Lung microvascular endothelial cell (primary cell): ENCODE results near the gene UGT1A6. TPM values are rescaled to one million over a fixed set of nuclear protein-coding genes. Genes with fewer than 3 reads are reported as not detected.

ENCODE experiments used
- DNase-seq, 2 donors: peaks; one replicate each; pipeline versions ENCODE4 v3.0.0 to v3.0.0-alpha.2; 2010; ENCODE audit warnings: low read depth in 2 of 2
- total RNA-seq: library from RNA; depleted of rRNA; stranded (reverse); fragments of >200 nt; gene quantifications from 2 replicates; pipeline ENCODE4 v1.2.1, GENCODE V29; 2014

The UGT1A6 gene
- total RNA-seq, 1 donor from 2014 or later = not detected

- DNase-seq = no peak
These were observed 72.1 kb downstream of the UGT1A6 start for GRCh38 chr2:233764761-233765160.

DNA sequence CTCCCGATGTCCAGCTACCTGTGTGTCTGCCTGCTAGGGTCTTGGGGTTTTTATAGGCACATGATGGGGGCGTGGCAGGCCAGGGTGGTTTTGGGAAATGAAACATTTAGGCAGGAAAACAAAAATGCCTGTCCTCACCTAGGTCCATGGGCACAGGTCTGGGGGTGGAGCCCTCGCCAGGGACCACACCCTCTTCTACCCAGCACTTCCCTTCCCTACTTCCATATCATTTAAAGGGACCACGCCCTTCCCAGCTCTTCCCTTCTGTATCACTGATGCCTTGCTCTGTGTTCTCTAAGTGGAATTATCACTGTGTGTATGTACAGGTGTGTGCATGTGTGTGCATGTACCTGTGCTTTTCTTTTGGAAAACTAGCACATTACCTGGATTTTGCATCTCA, 73.7 kb downstream of the UGT1A6 start:
- DNase-seq = no peak

DNA sequence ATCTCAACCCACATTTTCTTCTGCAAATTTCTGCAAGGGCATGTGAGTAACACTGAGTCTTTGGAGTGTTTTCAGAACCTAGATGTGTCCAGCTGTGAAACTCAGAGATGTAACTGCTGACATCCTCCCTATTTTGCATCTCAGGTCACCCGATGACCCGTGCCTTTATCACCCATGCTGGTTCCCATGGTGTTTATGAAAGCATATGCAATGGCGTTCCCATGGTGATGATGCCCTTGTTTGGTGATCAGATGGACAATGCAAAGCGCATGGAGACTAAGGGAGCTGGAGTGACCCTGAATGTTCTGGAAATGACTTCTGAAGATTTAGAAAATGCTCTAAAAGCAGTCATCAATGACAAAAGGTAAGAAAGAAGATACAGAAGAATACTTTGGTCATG, 75.4 kb downstream of the UGT1A6 start:
- no peak for DNase-seq

- no peak for DNase-seq
These were observed 76.6 kb downstream of the UGT1A6 start for GRCh38 chr2:233769260-233769659.

DNA sequence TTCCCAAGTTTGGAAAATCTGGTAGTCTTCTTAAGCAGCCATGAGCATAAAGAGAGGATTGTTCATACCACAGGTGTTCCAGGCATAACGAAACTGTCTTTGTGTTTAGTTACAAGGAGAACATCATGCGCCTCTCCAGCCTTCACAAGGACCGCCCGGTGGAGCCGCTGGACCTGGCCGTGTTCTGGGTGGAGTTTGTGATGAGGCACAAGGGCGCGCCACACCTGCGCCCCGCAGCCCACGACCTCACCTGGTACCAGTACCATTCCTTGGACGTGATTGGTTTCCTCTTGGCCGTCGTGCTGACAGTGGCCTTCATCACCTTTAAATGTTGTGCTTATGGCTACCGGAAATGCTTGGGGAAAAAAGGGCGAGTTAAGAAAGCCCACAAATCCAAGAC, 79.5 kb downstream of the UGT1A6 start:
- no peak for DNase-seq

DNA sequence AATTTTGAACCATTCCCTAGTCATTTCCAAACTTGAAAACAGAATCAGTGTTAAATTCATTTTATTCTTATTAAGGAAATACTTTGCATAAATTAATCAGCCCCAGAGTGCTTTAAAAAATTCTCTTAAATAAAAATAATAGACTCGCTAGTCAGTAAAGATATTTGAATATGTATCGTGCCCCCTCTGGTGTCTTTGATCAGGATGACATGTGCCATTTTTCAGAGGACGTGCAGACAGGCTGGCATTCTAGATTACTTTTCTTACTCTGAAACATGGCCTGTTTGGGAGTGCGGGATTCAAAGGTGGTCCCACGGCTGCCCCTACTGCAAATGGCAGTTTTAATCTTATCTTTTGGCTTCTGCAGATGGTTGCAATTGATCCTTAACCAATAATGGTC, 79.9 kb downstream of the UGT1A6 start:
- no peak for DNase-seq

DNA sequence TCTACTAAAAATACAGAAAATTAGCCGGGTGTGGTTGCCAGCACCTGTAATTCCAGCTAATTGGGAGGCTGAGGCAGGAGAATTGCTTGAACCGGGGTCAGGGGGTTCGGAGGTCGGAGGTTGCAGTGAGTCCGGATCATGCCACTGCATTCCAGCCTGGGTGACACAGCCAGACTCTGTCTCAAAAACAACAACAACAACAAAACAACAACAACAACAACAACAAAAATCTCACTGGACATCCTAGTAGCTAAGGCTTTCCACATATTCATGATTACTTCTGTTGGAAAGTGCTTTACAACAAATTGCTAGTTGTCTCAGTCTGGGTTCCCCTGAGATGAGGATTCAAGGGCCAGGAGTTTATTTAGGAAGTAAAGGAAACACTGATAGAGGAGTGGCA, 81.2 kb downstream of the UGT1A6 start:
- no peak for DNase-seq

DNA sequence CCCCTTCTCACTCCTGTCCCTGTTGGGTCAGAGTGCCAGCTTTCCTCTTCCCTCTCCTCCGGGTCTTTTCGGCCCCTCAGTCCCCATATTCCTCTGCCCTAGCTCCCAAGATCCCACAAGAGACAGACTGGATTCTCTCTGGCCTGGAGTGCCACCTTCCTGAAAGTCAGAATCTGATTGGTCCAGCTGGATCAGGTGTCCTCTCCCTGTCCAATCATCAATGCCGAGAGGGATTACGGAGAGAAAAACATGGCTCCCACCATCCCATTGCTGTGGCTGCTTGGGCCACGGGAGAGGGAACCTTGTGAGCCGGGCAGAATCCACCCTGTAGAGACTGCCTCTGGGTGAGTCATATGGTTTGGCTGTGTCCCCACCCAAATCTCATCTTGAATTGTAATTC, 82.7 kb downstream of the UGT1A6 start:
- no peak for DNase-seq

DNA sequence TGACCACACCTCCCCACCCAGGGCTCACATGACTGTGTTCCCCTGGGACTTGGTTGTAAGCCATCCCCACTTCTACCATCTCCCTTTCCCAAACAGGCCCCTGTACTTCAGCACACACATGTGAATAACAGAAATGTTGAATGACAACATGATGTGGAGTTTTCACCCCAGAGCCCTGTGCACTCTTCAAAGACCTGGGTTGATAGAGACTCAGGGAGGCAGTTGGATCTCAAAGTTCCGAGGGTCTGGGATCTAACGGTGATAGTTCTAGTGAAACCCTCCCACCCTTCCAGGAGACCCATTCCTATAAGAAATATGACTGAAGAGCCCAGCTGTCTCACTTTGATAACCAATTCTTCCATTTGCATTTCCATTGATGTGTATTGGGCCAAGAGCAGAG, 85.3 kb downstream of the UGT1A6 start, which contains the start of gene MROH2A:
Gene MROH2A, plus strand, starts transcription at position 301 of the 400 bp plus-strand sequence. CDS start 1,029 bp downstream, outside the sequence.
- DNase-seq = no peak

DNA sequence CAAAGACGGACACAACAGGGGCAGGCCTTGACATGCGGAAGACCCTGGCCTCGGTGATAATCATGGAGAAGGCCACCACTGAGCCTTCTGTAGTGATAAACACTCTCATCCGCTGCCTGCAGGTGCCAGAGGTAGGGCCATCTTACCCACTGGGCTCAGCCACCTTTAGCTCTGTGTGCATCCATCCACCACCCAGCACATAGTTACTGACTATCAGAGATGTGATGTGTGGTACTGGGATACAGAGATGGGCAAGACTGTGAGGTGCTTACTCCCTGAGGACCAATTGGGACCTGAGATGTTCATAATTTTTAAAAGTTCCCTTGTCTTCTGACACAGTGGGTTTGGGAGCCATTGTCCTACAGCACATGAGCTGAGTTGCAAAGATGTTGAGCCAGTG, 87.0 kb downstream of the UGT1A6 start:
- no peak for DNase-seq

- DNase-seq = no peak
These were observed 88.1 kb downstream of the UGT1A6 start for GRCh38 chr2:233780771-233781170.

DNA sequence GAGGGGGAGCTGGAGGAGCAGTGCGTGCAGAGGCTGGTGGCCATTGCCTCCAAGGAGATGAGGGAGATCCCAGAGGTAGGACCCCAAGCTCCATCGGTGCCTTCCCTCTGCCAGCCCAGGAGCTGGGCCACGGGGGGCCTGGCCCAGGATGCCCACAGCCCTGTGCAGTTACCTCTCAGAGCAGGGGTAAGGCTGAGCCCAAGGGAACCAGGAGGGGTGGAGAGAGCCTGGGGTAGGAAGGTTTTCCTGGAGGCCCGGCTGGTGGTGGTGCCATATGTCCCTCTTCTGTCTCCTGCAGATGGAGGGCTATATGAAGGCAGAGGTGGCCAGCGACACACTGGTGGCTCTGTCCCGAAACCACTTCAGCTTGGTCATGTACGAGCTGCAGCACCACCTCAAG, 96.9 kb downstream of the UGT1A6 start:
- no peak for DNase-seq

GRCh38 chr2:233791151-233791882, 98.6 kb downstream of the UGT1A6 start:
- no peak for DNase-seq

DNA sequence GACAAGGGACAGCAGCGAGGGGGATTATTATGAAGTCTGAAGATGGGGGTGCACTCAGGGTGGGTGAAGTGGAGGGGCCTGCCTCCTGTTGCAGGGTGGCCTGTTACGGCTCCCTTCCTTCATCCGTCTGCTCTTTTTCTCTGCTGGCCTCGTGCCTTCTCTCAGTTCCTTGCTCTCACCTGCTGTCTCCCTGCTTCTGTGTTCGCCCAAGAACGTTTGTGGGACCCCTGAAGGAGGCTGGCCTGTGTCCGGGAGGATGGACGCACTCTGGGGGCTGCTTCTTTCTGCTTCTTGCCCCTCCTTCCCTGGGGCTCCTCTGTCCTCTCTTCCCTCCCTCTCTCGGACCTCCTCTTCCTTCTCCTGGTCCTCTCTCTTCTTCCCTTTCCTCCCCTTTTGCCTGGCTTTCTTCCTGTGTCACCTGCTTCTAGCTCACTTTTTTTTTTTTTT, 99.2 kb downstream of the UGT1A6 start:
- DNase-seq = no peak

DNA sequence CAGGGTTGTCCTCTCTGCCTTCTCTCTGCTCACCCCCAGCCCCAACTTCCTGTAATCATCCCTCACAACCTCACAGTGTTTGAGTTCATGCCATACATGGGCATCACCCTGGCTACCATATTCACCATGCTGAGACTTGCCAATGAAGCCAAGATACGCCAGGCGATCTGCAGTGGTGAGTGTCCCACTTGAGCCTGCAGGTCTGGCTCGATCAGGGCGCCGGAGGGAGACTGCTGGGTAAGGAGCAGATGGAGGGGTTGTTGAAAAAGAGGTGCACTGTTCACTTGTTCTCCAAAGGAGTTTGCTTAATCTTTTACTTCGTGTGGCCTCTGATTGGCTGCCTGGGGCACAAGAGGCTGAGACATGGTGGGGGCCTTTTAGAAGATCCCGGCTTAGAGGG, 100.0 kb downstream of the UGT1A6 start:
- no peak for DNase-seq

DNA sequence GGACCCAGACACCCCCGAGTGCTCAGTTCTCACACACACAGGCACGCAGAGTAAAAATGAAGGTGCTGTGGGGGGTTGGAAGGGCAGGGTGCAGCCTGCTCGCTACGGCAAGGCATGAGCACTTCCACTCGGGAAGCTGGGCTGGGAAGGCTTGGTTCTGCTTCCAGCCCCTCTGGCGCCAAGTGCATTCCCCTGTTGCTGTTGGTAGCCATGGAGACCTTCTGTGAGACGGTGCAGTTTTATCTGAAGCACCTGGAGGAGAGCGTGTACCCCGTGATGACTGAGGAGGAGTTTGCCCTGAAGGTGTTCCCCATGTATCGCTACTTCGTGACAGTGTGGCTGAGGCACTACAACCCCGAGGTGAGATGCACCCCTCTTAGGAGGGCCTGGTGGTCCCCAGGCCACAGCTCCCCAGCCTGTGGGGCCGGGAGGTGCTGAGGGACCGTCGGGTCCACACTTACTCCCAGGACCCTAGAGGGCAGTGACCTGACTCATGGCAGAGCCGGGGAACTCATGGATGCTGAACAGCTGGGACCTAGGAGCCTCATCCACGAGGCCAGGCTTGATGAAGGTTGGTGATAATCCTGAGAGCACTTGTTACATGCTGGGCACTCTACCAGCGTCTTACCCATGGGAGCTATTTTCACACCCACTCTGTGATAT, 100.9 kb downstream of the UGT1A6 start:
- DNase-seq = no peak

GRCh38 chr2:233794128-233794658, 101.5 kb downstream of the UGT1A6 start:
- DNase-seq = no peak

- DNase-seq = no peak
These were observed 103.1 kb downstream of the UGT1A6 start for GRCh38 chr2:233795735-233796171.

GRCh38 chr2:233796254-233796653, 103.6 kb downstream of the UGT1A6 start:
- DNase-seq = no peak

DNA sequence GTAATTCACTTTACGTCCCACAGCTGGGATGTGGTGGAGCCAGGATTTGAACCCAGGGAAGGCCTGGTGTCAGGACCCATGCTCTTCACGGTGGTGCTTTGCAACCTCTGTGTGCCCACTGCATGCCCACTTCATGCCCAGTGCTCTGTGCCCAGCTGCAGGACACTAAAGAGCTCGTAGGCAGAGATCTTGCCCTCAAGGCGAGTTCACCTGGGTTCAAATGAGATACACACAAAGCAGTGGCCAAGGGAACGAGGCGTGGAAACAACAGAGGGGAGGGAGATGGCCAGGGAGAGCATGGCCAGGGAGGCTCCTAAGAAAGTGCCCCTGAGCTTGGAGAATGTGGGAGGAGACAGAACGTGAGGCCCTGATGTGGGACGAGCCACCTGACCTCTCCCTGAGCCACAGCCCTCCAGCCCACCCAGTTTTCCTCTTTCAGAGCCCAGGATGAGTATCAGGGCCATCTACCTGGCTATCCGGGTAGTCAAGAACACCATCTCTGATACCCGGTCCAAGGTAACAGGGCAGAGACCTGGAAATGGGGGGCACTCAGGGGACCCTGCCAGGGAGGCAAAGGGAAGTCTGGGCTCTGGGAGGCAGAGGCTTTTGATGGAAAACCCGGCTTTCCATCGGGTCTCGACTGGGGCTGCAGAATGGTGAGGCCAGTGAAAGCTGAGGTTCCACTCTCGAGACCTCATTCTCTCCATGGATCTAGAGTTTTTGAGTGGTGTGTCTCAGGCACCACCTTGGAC, 105.8 kb downstream of the UGT1A6 start:
- no peak for DNase-seq

DNA sequence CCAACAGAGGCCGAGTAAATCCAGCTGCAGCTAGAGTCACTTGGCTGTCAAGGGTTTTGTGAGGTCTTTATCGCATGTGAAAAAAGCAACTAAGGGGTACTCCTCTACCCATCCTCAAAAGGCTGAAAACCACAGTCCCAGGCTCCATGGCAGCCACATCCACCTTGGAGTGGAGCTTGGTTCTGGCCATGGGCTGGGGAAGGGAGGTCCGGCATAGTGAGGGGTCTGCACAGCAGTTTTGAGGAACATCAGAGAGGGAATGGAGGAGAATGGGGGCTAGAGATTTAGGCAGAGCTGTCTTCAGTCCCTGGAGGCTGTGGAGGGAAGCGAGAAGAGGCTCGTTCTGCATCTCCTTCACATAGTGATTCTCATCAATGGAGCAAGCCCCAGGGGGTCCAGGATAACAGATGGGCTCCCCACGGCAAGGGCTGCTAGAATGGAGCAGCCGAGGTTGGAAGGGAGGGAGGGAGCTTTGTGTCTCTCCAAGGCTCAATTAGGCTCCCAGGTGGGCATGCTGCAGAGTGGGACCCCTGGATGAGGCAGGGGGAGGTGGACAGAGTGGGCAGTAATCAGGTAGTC, 106.5 kb downstream of the UGT1A6 start:
- no peak for DNase-seq

GRCh38 chr2:233799716-233800115, 107.0 kb downstream of the UGT1A6 start:
- no peak for DNase-seq
